ENCODE data around the gene RNF138.
"Not testable (repeated sequence)": the region's sequence is repeated elsewhere in the genome, so short reads cannot be mapped to it uniquely, and the experiment has no call there.

The RNF138 gene

DNA sequence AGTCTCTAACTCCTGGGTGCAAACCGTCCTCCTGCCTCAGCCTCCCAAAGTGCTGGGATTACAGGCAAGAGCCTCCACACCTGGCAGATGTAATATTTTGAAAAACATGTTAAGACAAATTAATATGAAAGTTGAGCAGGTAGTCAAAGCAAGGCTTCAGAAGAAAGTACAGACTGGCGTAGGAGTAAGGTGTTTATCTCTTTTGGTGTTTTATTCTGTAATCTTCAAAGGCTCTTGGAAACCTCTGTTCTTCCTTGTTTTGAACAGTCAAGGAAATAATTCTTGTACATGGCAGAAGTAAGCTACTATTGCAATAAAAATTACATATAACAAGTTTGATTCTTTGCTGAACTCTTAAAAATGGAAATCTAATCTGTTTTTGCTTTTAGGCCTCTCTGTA is 5.3 kb downstream of the RNF138 start:
- DNase-seq, result no peak

DNA sequence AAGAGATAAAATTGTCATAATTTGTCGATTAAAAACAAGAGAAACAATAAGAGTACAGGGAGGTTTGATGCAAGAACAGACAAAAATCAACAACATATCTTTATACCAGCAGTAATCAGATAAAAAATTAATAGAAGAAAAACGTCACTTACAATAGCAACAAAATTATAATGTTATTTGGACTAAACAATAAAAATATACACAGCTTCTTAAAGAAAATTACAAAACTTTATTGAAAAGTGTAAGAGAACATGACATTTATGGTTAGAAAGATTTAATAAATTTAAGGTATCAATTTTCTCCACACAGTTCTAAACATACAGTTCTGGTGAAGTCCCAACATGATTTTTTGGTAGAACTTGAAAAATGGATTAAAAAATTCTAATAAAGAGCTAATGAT is 12.8 kb downstream of the RNF138 start:
- DNase-seq, result no peak

GRCh38 chr18:32110005-32110404 is 18.3 kb downstream of the RNF138 start:
- no peak for DNase-seq

DNA sequence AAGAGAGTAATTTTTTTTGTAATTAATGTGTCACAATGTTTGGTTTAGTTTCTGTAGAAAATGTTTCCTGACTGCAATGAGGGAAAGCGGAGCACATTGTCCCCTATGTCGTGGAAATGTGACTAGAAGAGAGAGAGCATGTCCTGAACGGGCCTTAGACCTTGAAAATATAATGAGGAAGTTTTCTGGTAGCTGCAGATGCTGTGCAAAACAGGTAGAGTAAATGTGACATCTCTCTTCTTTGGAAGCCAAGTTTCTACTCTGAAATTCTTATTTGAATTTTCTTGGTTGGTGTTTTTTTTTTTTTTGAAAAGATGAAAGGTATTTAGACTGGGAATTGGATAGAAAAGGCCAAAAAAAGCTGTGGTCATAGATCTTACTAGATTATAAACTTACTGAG is 20.0 kb downstream of the RNF138 start:
- DNase-seq, result no peak

GRCh38 chr18:32112826-32113225 is 21.2 kb downstream of the RNF138 start:
- DNase-seq, result no peak

GRCh38 chr18:32114293-32114942 is 22.7 kb downstream of the RNF138 start:
- no peak for DNase-seq

GRCh38 chr18:32122039-32122438 is 30.4 kb downstream of the RNF138 start:
- DNase-seq, result no peak

- DNase-seq, result no peak
Measured at GRCh38 chr18:32126538-32126937, 34.9 kb downstream of the RNF138 start.

DNA sequence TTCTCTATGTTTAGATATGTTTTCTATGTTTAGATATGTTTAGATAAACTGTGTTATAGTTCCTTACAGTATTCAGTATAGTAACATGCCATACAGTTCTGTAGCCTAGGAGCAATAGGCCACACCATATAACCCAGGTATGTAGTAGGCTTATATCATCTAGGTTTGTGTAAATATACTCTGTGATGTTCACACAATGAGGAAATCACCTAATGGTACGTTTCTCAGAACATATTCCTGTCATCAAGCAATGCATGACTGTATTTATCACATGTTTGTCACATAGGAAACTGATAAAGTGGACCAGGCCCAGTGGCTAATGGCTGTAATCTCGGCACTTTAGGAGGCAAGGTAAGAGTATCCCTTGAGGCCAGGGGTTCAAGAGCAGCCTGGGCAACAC is 44.0 kb downstream of the RNF138 start:
- no peak for DNase-seq

DNA sequence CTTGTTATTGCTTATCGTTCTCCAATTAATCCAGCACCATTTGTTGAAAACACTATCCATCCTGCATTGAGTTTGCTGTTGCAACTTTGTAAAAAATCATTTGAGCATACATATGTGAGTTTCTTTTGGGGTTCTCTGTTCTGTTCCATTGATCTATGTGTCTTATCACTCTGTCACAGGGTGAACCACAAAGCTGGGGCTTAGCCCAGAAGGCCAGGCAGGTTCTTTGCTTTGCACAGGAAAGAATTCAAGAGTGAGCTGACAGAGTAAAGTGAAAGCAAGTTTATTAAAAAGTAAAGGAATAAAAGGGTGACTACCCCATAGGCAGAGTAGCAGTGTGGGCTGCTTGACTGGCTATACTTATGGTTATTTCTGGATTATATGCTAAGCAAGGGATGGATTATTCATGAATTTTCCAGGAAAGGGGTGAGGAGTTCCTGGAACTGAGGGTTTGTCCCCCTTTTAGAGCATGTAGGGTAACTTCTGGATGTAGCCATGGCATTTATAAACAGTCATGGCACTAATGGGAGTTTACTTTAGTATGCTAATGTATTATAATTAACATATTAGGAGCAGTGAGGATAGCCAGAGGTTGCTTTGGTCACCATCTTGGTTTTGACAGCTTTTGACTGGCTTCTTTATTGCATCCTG is 46.8 kb downstream of the RNF138 start:
- no peak for DNase-seq

- DNase-seq, result no peak
Measured at GRCh38 chr18:32139835-32140283, 48.2 kb downstream of the RNF138 start.

DNA sequence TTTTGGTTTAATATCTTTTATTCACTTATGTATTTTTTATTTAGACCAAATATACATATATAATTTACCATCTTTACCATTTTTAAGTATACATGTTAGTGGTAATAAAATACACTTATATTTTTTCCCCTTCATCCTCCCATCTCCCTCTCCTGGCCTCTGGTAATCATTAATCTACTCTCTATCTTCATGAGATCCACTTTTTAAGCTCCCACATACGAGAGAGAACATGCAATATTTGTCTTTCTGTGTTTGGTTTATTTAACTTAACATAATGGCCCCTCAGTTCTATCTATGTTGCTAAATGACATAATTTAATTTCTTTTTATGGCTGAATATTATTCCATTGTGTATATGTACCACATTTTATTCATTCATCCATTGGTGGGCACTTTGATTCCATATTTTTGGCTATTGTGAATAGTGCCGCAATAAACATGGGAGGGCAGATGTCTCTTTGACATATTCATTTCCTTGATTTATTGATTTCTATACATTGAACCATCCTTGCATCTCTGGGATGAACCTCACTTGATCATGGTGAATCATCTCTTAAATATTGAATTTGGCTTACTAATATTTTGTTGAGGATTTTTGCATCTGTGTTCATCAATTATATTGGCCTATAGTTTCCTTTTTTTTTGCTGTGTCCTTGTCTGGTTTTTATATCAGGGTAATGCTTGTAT is 56.7 kb downstream of the RNF138 start:
- DNase-seq, result no peak

DNA sequence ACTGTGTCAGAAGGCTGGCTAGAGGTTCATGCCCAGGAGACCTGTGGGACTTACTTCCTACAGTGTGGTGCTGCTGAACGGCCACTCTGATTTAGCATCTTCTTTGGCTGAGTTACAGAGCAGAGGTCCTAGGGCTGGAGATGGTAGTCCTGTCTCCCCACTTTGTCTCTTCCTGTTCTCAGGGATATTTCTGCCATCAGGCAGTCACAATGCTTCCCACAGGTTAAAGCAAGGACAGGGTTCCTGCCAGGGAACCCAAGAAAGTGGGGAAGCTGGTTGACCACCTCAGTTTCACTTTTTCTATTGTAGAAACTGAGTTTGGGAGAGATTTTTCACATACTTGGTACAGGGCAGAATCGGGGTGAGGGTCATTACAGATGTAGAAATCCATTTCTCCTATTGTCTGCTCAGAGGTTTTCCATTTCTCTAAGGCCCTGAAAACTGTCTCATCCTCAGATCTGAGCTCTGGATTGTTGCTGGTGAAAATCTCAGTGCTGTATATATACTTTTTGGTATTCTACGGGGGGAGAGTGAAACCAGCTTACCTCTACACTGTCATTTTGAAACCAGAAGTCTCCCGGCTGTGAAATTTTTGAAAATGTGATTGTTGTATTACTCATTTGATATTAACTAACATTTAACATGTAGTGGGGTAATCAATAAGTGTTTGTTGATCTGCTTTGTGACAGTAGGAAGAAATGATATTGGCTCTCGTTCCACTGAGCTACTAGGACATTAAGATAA is 61.2 kb downstream of the RNF138 start:
- DNase-seq, result no peak

DNA sequence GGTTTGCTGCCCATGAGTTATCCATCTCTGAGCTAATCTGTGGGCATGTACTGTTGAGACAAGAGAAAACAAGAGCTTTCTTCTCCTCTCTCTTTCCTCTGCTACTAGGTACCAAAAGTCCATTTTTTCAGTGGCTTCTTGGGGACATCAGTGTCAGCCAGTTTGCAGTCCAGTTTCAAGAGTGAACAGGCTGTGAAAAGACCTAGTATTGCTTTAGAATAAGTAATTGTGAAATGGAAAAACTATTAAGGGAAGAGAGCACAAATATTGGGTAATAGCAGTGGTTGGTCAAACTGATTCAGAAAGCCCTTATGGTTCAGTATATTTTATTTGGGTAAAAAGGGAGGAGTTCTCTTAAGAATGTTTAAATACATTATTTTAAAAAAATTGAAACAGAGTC is 65.2 kb downstream of the RNF138 start:
- DNase-seq, result no peak

- no peak for DNase-seq
Measured at GRCh38 chr18:32157580-32157979, 65.9 kb downstream of the RNF138 start.

- peak; percentile 76 for DNase-seq
Measured at GRCh38 chr18:32158108-32158624, 66.5 kb downstream of the RNF138 start.

DNA sequence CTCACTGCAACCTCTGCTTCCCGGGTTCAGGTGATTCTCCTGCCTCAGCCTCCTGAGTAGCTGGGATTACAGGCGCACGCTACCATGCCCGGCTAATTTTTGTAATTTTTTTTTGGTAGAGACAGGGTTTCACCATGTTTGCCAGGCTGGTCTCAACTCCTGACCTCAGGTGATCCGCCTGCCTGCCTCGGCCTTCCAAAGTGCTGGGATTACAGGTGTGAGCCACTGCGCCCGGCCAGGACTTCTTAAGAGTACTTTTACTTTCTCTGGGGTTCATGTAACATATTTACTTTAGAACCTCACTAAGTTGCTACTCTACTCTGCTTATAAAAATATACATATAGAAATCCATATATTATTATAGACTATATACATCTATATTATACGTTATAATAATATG is 67.0 kb downstream of the RNF138 start:
- not testable (repeated sequence) for DNase-seq

- no peak for DNase-seq
Measured at GRCh38 chr18:32160547-32160946, 68.9 kb downstream of the RNF138 start.

DNA sequence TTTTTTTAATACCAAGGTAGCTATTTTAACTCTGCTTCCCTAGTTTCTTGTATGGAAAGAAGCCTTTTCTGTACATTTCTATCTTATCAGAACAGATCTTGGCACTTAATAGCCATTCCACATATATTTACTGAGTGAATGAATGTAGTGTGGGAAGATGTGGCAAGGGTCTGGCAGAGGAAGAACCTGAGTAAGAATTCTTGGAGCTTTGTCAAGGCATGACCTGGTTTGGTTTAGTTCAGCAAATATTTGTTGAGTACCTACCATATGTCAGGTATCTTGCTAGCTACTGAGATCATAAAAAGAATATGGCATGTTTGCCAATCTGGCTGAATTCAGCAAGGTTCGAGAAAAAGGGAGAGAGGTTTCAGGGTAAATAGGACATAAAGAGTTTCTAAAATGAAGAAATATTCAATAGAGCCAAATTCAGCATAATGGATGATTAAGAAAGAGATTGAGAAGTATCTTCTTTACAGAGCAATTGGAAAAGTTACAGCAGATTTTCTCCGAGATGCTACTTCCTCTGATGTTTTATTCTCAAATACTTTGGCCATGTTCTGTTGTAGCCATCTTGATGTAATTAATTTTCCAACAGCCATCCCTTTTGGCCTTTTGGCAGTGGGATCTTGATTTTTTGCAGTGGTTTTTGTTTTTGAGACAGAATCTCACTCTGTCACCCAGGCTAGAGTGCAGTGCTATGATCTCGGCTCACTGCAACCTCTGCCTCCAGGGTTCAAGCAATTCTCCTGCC is 76.5 kb downstream of the RNF138 start:
- no peak for DNase-seq

DNA sequence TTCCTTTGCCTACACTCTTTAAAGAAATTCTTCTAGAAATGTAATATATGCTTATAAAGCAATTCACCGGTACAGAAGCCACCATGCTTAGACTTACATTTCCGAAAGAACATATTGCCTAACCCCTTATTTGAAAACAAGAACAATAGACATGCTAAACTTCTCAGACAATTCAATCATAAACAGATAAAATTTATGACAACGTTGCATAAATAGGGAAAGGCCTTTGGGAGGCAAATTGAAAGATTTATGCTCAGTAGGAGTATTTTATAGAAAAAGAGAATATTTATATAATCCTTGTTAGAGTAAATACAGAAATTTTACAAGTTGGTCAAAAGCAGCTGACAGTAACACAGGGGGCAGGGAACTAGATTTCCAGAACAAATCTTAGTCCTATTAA is 82.0 kb downstream of the RNF138 start:
- no peak for DNase-seq

GRCh38 chr18:32174719-32175118 is 83.0 kb downstream of the RNF138 start:
- no peak for DNase-seq

DNA sequence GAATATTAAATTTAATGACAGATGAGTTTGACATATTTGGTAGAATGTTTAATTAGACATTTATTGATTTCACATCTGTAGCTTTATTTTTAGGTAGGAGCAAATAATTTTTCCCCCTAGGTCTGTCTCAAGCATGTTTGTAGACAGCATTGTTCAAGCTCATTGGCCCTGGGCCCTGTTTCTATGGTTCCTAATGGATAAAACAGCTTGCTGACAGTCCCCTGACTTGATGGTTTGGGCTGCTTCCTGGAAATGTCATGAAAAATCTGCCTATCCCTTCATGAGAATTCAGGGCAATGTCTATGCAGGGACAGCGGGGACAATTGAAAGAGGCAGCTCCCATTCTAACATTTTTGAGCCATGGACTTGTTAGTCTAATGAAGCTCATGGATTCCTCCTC is 83.6 kb downstream of the RNF138 start:
- no peak for DNase-seq

- DNase-seq, result not testable (repeated sequence)
Measured at GRCh38 chr18:32176745-32177144, 85.1 kb downstream of the RNF138 start.

All from CD4-positive, alpha-beta T cell treated with Interleukin-10 for 1 hour (primary cell).